Liver (tissue), 9 donors: ENCODE results near the gene KIAA0825. TPM values are rescaled to one million over a fixed set of nuclear protein-coding genes. Genes with fewer than 3 reads are reported as not detected.

Experiments
- DNase-seq: peaks from one replicate; pipeline ENCODE4 v3.0.0-alpha.2; 2017; ENCODE audit warnings: low spot score
- H3K27ac ChIP-seq, 2 donors: one replicate each; pipeline ENCODE4 v1.7.0; 2013; ENCODE audit warnings: inconsistent platforms in 2 of 2, low read length in 2 of 2, control low read depth in 1 of 2, low read depth in 1 of 2, mild to moderate bottlenecking in 1 of 2
- H3K27me3 ChIP-seq, 4 donors: one replicate each; pipeline versions ENCODE4 v1.6.1 to v1.7.0; 2013; ENCODE audit warnings: low read length in 3 of 4, inconsistent platforms in 1 of 4, mild to moderate bottlenecking in 1 of 4, moderate library complexity in 1 of 4; ENCODE audit not compliant: control insufficient read depth in 4 of 4, insufficient read depth in 4 of 4
- H3K36me3 ChIP-seq, 4 donors: one replicate each; pipeline versions ENCODE4 v1.6.1 to v1.7.0; 2013; ENCODE audit warnings: low read length in 3 of 4, mild to moderate bottlenecking in 3 of 4, low read depth in 1 of 4, moderate library complexity in 1 of 4; ENCODE audit not compliant: control insufficient read depth in 4 of 4, insufficient read depth in 3 of 4
- H3K4me1 ChIP-seq, 4 donors: one replicate each; pipeline versions ENCODE4 v1.6.1 to v1.7.0; 2013; ENCODE audit warnings: low read length in 3 of 4, mild to moderate bottlenecking in 3 of 4, moderate library complexity in 1 of 4; ENCODE audit not compliant: control insufficient read depth in 4 of 4, insufficient read depth in 4 of 4
- H3K4me3 ChIP-seq, 3 donors: one replicate each; pipeline versions ENCODE4 v1.6.1 to v1.7.0; 2013; ENCODE audit warnings: low read length in 3 of 3, control low read depth in 1 of 3, low read depth in 1 of 3, mild to moderate bottlenecking in 1 of 3
- H3K9ac ChIP-seq, 2 donors: one replicate each; pipeline ENCODE4 v1.7.0; 2013; ENCODE audit warnings: low read length in 2 of 2, mild to moderate bottlenecking in 2 of 2, moderate library complexity in 2 of 2, control low read depth in 1 of 2, low read depth in 1 of 2
- H3K9me3 ChIP-seq, 4 donors: one replicate each; pipeline versions ENCODE4 v1.6.1 to v1.7.0; 2013; ENCODE audit warnings: low read length in 3 of 4; ENCODE audit not compliant: control insufficient read depth in 4 of 4
- ATF3 ChIP-seq: IDR thresholded peaks from 2 replicates; pipeline ENCODE4 v1.6.1; 2016; ENCODE audit warnings: antibody characterized with exemption
- CTCF ChIP-seq: fragments of 150-350 bp; IDR thresholded peaks from 2 replicates; pipeline ENCODE4 v1.5.1; 2017; ENCODE audit warnings: improper control_type of control experiment, low read depth, low read length; ENCODE audit not compliant: missing input control
- EGR1 ChIP-seq, 2 donors: IDR thresholded peaks; 2 replicates each; pipeline ENCODE4 v1.6.1; 2016 to 2018; ENCODE audit warnings: antibody characterized with exemption in 2 of 2, low read depth in 2 of 2
- FOXA1 ChIP-seq: IDR thresholded peaks from 2 replicates; pipeline ENCODE4 v1.6.1; 2016; ENCODE audit warnings: antibody characterized with exemption
- FOXA2 ChIP-seq: IDR thresholded peaks from 2 replicates; pipeline ENCODE4 v1.6.1; 2016; ENCODE audit warnings: antibody characterized with exemption
- GABPA ChIP-seq, 2 donors: IDR thresholded peaks in 1 of 2; conservative IDR thresholded peaks in 1 of 2; 2 replicates each; pipeline ENCODE4 v1.6.1; 2016; ENCODE audit warnings: antibody characterized with exemption in 2 of 2, mild to moderate bottlenecking in 1 of 2, moderate library complexity in 1 of 2
- HNF4A ChIP-seq, 2 donors: conservative IDR thresholded peaks; 2 replicates each; pipeline ENCODE4 v1.6.1; 2016; ENCODE audit warnings: antibody characterized with exemption in 2 of 2, mild to moderate bottlenecking in 2 of 2
- HNF4G ChIP-seq: IDR thresholded peaks from 2 replicates; pipeline ENCODE4 v1.6.1; 2016; ENCODE audit warnings: antibody characterized with exemption
- JUND ChIP-seq, 2 donors: IDR thresholded peaks; 2 replicates each; pipeline ENCODE4 v1.6.1; 2016; ENCODE audit warnings: antibody characterized with exemption in 2 of 2
- MAX ChIP-seq: IDR thresholded peaks from 2 replicates; pipeline ENCODE4 v1.6.1; 2016; ENCODE audit warnings: antibody characterized with exemption
- NR2F2 ChIP-seq: IDR thresholded peaks from 2 replicates; pipeline ENCODE4 v1.6.1; 2016; ENCODE audit warnings: antibody characterized with exemption
- RAD21 ChIP-seq, 2 donors: IDR thresholded peaks; 2 replicates each; pipeline ENCODE4 v1.6.1; 2016; ENCODE audit warnings: antibody characterized with exemption in 2 of 2, mild to moderate bottlenecking in 2 of 2
- REST ChIP-seq: IDR thresholded peaks from 2 replicates; pipeline ENCODE4 v1.6.1; 2016; ENCODE audit warnings: antibody characterized with exemption, mild to moderate bottlenecking
- RXRA ChIP-seq, 2 donors: IDR thresholded peaks; 2 replicates each; pipeline ENCODE4 v1.6.1; 2017 to 2018; ENCODE audit warnings: antibody characterized with exemption in 2 of 2, mild to moderate bottlenecking in 1 of 2
- SP1 ChIP-seq: IDR thresholded peaks from 2 replicates; pipeline ENCODE4 v1.6.1; 2018; ENCODE audit warnings: antibody characterized with exemption, mild to moderate bottlenecking
- TAF1 ChIP-seq: conservative IDR thresholded peaks from 2 replicates; pipeline ENCODE4 v1.6.1; 2016; ENCODE audit warnings: antibody characterized with exemption, mild to moderate bottlenecking
- YY1 ChIP-seq: IDR thresholded peaks from 2 replicates; pipeline ENCODE4 v1.6.1; 2016; ENCODE audit warnings: antibody characterized with exemption, mild to moderate bottlenecking
- ZBTB33 ChIP-seq: IDR thresholded peaks from 2 replicates; pipeline ENCODE4 v1.6.1; 2016; ENCODE audit warnings: antibody characterized with exemption
- WGBS: extraction: QIAGEN DNeasy Blood & Tissue Kit; methylation state at CpG from one replicate; pipeline ENCODE4 v1.1.7; 2013; 5-methylcytosine and 5-hydroxymethylcytosine counted together
- polyA plus RNA-seq, 2 donors: library from polyadenylated mRNA; stranded (reverse) in 1 of 2; unstranded in 1 of 2; fragments of 200-250 nt in 1 of 2; fragments of >200 nt in 1 of 2; fragmentation: Nextera tagmentation in 1 of 2; extraction: Ambion mirVana in 1 of 2; gene quantifications; one replicate each; pipeline versions ENCODE4 v1.2.1 to v1.2.3, GENCODE V29; 2013 to 2015
- total RNA-seq, 2 donors: library from RNA; depleted of rRNA; stranded (reverse); fragments of >200 nt; gene quantifications; one replicate each; pipeline ENCODE4 v1.2.3, GENCODE V29; 2014
- donor health status: healthy.
- donor health status: healthy.
- donor health status: healthy.
- donor health status: healthy.
- donor health status: healthy.

KIAA0825 gene
- total and polyA plus RNA-seq, 4 donors: 0.25 to 3.2 (median 1.2) TPM

- no peak overlapping the region for H3K27ac ChIP-seq
- no peak overlapping the region for H3K4me3 ChIP-seq
- no peaks in the 10 kb centered on the region for H3K36me3 ChIP-seq
- no peak for DNase-seq
- H3K4me1 ChIP-seq: no peaks in the 10 kb centered on the region
- no peaks in the 10 kb centered on the region for H3K9me3 ChIP-seq
- H3K27me3 ChIP-seq: no peaks in the 10 kb centered on the region
- TF ChIP-seq TAF1: no peak
- no peak for TF ChIP-seq EGR1 (IDR thresholded peaks at IDR 0.05; ENCODE audit: low read depth in 2 of 2)
- no peak for TF ChIP-seq ZBTB33
- TF ChIP-seq HNF4G: no peak
- no peak for TF ChIP-seq RAD21 (IDR thresholded peaks at IDR 0.05)
- TF ChIP-seq GABPA (IDR thresholded peaks at IDR 0.05 in 1 of 2, conservative IDR thresholded peaks at IDR 0.05 in 1 of 2): no peak
- TF ChIP-seq REST: no peak
- TF ChIP-seq FOXA2: no peak
- TF ChIP-seq MAX: no peak
- TF ChIP-seq SP1: no peak
- TF ChIP-seq FOXA1: no peak
- no peak for TF ChIP-seq NR2F2
- TF ChIP-seq CTCF: no peak
- TF ChIP-seq JUND (IDR thresholded peaks at IDR 0.05): no peak
- TF ChIP-seq YY1: no peak
- TF ChIP-seq ATF3: no peak
- TF ChIP-seq RXRA (IDR thresholded peaks at IDR 0.05): no peak
- no peak for TF ChIP-seq HNF4A (conservative IDR thresholded peaks at IDR 0.05)
- H3K9ac ChIP-seq: no peak overlapping the region
These were observed 244.1 kb downstream of the KIAA0825 start for GRCh38 chr5:94374336-94374735.

GRCh38 chr5:94367900-94368299, 250.5 kb downstream of the KIAA0825 start:
- no peak for DNase-seq
- Histone ChIP-seq H3K27me3 (no peaks in the 10 kb centered on the region), H3K4me3 (no peak overlapping the region), H3K36me3 (no peaks in the 10 kb centered on the region), H3K4me1 (no peaks in the 10 kb centered on the region), H3K27ac (no peak overlapping the region), H3K9ac (no peak overlapping the region), H3K9me3 (no peaks in the 10 kb centered on the region)
- 88% methylated on average over 2 of the region's 2 CpGs for WGBS
- TF ChIP-seq FOXA2 (no peak), EGR1 (IDR thresholded peaks at IDR 0.05; ENCODE audit: low read depth in 2 of 2) (no peak), HNF4A (conservative IDR thresholded peaks at IDR 0.05) (no peak), REST (no peak), CTCF (no peak), TAF1 (no peak)
